Esophagus muscularis mucosa (tissue), 4 donors: Measurements from ENCODE around the gene SEC24D.

Experiments used
- CTCF ChIP-seq, 3 experiments: fragments of 200-600 bp in 2 of 3; fragments of 450-650 bp in 1 of 3; sonication (generic) in 2 of 3; IDR thresholded peaks; one replicate each; pipeline ENCODE4 v1.5.1; 2017 to 2019; ENCODE audit warnings: antibody characterized with exemption in 3 of 3, mild to moderate bottlenecking in 2 of 3, moderate library complexity in 1 of 3
- EP300 ChIP-seq: sonication (generic); formaldehyde crosslinking; IDR thresholded peaks from one replicate; pipeline ENCODE4 v1.6.1; 2017; ENCODE audit warnings: antibody characterized with exemption
- POLR2A ChIP-seq: fragments of 450-650 bp; IDR thresholded peaks from one replicate; pipeline ENCODE4 v1.6.1; 2017; ENCODE audit warnings: antibody characterized with exemption, moderate library complexity, mild to moderate bottlenecking, low read depth
- POLR2AphosphoS5 ChIP-seq, 2 donors: sonication (generic); formaldehyde crosslinking; IDR thresholded peaks; one replicate each; pipeline ENCODE4 v1.6.1; 2017; ENCODE audit warnings: antibody characterized with exemption in 2 of 2

- TF ChIP-seq CTCF (IDR thresholded peaks at IDR 0.05) (no peak), POLR2A (no peak), POLR2AphosphoS5 (IDR thresholded peaks at IDR 0.05) (no peak), EP300 (no peak)
These were observed 99.0 kb downstream of the SEC24D start for GRCh38 chr4:118736900-118737299.
